Trophoblast cell (in vitro differentiated cells and primary cell): ENCODE data around the gene TBC1D22A.
A peak's percentile ranks its signal among the peaks of the same experiment; 100 is the strongest.

Experiments
- DNase-seq, 2 donors: peaks; one replicate each; pipeline ENCODE4 v3.0.0-alpha.2; 2016
- H2AFZ ChIP-seq: 2 replicates; pipeline ENCODE4 v1.6.1; 2013; ENCODE audit warnings: low read length, moderate library complexity, mild to moderate bottlenecking; ENCODE audit not compliant: insufficient read depth, poor library complexity
- H2AK5ac ChIP-seq: 2 replicates; pipeline ENCODE4 v1.6.1; 2013; ENCODE audit warnings: mild to moderate bottlenecking, low read length
- H2BK120ac ChIP-seq: 2 replicates; pipeline ENCODE4 v1.6.1; 2013; ENCODE audit warnings: low read length, mild to moderate bottlenecking, moderate library complexity; ENCODE audit not compliant: insufficient read depth, poor library complexity
- H2BK12ac ChIP-seq: 2 replicates; pipeline ENCODE4 v1.6.1; 2013; ENCODE audit warnings: mild to moderate bottlenecking, low read length, moderate library complexity
- H2BK5ac ChIP-seq: 2 replicates; pipeline ENCODE4 v1.6.1; 2013; ENCODE audit warnings: low read length, low read depth, moderate library complexity, mild to moderate bottlenecking; ENCODE audit not compliant: poor library complexity
- H3K14ac ChIP-seq: 2 replicates; pipeline ENCODE4 v1.6.1; 2013; ENCODE audit warnings: mild to moderate bottlenecking, low read length
- H3K18ac ChIP-seq: 2 replicates; pipeline ENCODE4 v1.6.1; 2013; ENCODE audit warnings: mild to moderate bottlenecking, low read length
- H3K23ac ChIP-seq: 2 replicates; pipeline ENCODE4 v1.6.1; 2013; ENCODE audit warnings: low read length
- H3K27ac ChIP-seq: 2 replicates; pipeline ENCODE4 v1.5.1; 2013; ENCODE audit warnings: low read depth, mild to moderate bottlenecking, inconsistent platforms, low read length, moderate library complexity
- H3K27me3 ChIP-seq: 2 replicates; pipeline ENCODE4 v1.6.1; 2013; ENCODE audit warnings: inconsistent platforms, mild to moderate bottlenecking, low read length, moderate library complexity; ENCODE audit not compliant: insufficient read depth
- H3K36me3 ChIP-seq, 2 experiments: 1 replicate in 1 of 2; 2 replicates in 1 of 2; pipeline ENCODE4 v1.6.1; 2013; ENCODE audit warnings: low read length in 2 of 2, mild to moderate bottlenecking in 2 of 2, moderate library complexity in 1 of 2; ENCODE audit not compliant: insufficient read depth in 2 of 2, control insufficient read depth in 1 of 2
- H3K4ac ChIP-seq: 2 replicates; pipeline ENCODE4 v1.6.1; 2013; ENCODE audit warnings: low read depth, mild to moderate bottlenecking, low read length, moderate library complexity
- H3K4me1 ChIP-seq, 2 experiments: 1 replicate in 1 of 2; 2 replicates in 1 of 2; pipeline ENCODE4 v1.6.1; 2013; ENCODE audit warnings: low read length in 2 of 2, mild to moderate bottlenecking in 2 of 2, moderate library complexity in 1 of 2; ENCODE audit not compliant: insufficient read depth in 2 of 2, control insufficient read depth in 1 of 2
- H3K4me2 ChIP-seq: 2 replicates; pipeline ENCODE4 v1.6.1; 2013; ENCODE audit warnings: inconsistent platforms, mild to moderate bottlenecking, low read length, moderate library complexity
- H3K4me3 ChIP-seq: 2 replicates; pipeline ENCODE4 v1.5.1; 2013; ENCODE audit warnings: mild to moderate bottlenecking, low read depth, low read length, inconsistent platforms
- H3K79me1 ChIP-seq: one replicate; pipeline ENCODE4 v1.6.1; 2013; ENCODE audit warnings: low read length
- H3K79me2 ChIP-seq: 2 replicates; pipeline ENCODE4 v1.6.1; 2013; ENCODE audit warnings: low read length, mild to moderate bottlenecking; ENCODE audit not compliant: control insufficient read depth, insufficient read depth, poor library complexity
- H3K9ac ChIP-seq: 2 replicates; pipeline ENCODE4 v1.6.1; 2013; ENCODE audit warnings: mild to moderate bottlenecking, low read length
- H3K9me3 ChIP-seq: 2 replicates; pipeline ENCODE4 v1.6.1; 2013; ENCODE audit warnings: low read depth, mild to moderate bottlenecking, control low read depth, inconsistent platforms, low read length; ENCODE audit not compliant: insufficient read depth
- H4K12ac ChIP-seq: 2 replicates; pipeline ENCODE4 v1.6.1; 2013; ENCODE audit warnings: low read depth, mild to moderate bottlenecking, low read length, moderate library complexity
- H4K8ac ChIP-seq: 2 replicates; pipeline ENCODE4 v1.6.1; 2013; ENCODE audit warnings: low read depth, mild to moderate bottlenecking, low read length, moderate library complexity
- H4K91ac ChIP-seq: one replicate; pipeline ENCODE4 v1.6.1; 2013; ENCODE audit warnings: low read depth, mild to moderate bottlenecking, low read length, moderate library complexity
- WGBS: extraction: QIAGEN DNeasy Blood & Tissue Kit; methylation state at CpG from one replicate; pipeline ENCODE4 v1.1.7; 2013; ENCODE audit warnings: missing lambda C conversion rate; ENCODE audit not compliant: insufficient read length, insufficient coverage; ENCODE audit errors: extremely low coverage; 5-methylcytosine and 5-hydroxymethylcytosine counted together

Gene TBC1D22A

DNA sequence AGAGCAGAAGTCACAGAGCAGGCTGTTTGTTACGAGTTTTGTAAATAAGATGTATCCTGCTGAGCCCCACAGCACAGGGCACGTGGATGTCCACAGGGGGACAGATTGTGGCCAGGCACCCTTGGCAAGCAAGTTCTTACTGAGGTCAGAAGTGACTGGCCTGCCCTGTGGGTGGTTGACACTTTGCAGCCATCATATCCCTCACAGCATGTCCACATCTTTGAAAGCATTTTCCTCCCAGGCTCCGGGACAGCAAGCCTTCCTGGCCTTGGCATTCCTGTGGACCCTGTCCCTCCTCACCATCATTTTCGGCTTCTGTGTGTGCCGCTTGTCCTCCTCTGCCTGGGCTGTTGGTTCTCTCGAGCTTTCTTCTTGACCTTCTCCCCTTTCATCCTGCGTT lies 189.5 kb downstream of the TBC1D22A start:
- no peak overlapping the region for H3K4me3 ChIP-seq
- no peak overlapping the region for H3K18ac ChIP-seq
- no peak overlapping the region for H3K27ac ChIP-seq
- H3K4ac ChIP-seq: no peak overlapping the region
- no peak overlapping the region for H3K23ac ChIP-seq
- no peak overlapping the region for H4K8ac ChIP-seq
- H2BK5ac ChIP-seq: no peak overlapping the region
- H3K79me1 ChIP-seq: no peaks in the 10 kb centered on the region
- H2AFZ ChIP-seq: no peak overlapping the region
- H3K4me2 ChIP-seq: no peak overlapping the region
- no peak overlapping the region for H4K91ac ChIP-seq
- no peaks in the 10 kb centered on the region for H3K4me1 ChIP-seq
- no peak overlapping the region for H3K9ac ChIP-seq
- H4K12ac ChIP-seq: peak overlapping the region; percentile 25
- no peak for DNase-seq
- no peak overlapping the region for H2BK120ac ChIP-seq
- WGBS: no CpG with 5 or more reads among the region's 7 CpGs
- H3K27me3 ChIP-seq: no peaks in the 10 kb centered on the region
- H2AK5ac ChIP-seq: no peak overlapping the region
- H3K9me3 ChIP-seq: no peaks in the 10 kb centered on the region
- no peak overlapping the region for H2BK12ac ChIP-seq
- no peak overlapping the region for H3K14ac ChIP-seq
- peaks cover 2 to 4% of the 10 kb centered on the region in 2 experiments for H3K36me3 ChIP-seq
- H3K79me2 ChIP-seq: no peaks in the 10 kb centered on the region

- Histone ChIP-seq H3K79me2 (no peaks in the 10 kb centered on the region), H3K27me3 (no peaks in the 10 kb centered on the region), H4K8ac (no peak overlapping the region), H3K9ac (no peak overlapping the region), H3K14ac (no peak overlapping the region), H2BK5ac (no peak overlapping the region), H3K4me2 (no peak overlapping the region), H2BK120ac (no peak overlapping the region), H3K4ac (no peak overlapping the region), H3K9me3 (no peaks in the 10 kb centered on the region), H2AFZ (no peak overlapping the region), H3K18ac (no peak overlapping the region), H4K12ac (no peak overlapping the region), H3K27ac (no peak overlapping the region), H3K23ac (no peak overlapping the region), H3K4me3 (no peak overlapping the region), H3K79me1 (no peaks in the 10 kb centered on the region), H3K36me3 (no peaks in the 10 kb centered on the region), H2BK12ac (no peak overlapping the region), H4K91ac (no peak overlapping the region), H2AK5ac (no peak overlapping the region), H3K4me1 (no peaks in the 10 kb centered on the region)
- no CpG with 5 or more reads among the region's 18 CpGs for WGBS
- DNase-seq: no peak
Measured at GRCh38 chr22:46953968-46954765, 191.7 kb downstream of the TBC1D22A start.

GRCh38 chr22:46954781-46955180 lies 192.3 kb downstream of the TBC1D22A start:
- no peak overlapping the region for H2BK12ac ChIP-seq
- H3K79me2 ChIP-seq: no peaks in the 10 kb centered on the region
- no peak overlapping the region for H4K91ac ChIP-seq
- H4K8ac ChIP-seq: no peak overlapping the region
- H2AFZ ChIP-seq: no peak overlapping the region
- WGBS: no CpG with 5 or more reads among the region's 7 CpGs
- H3K23ac ChIP-seq: no peak overlapping the region
- no peak overlapping the region for H3K4me3 ChIP-seq
- no peak overlapping the region for H2BK120ac ChIP-seq
- no peak overlapping the region for H2BK5ac ChIP-seq
- H3K14ac ChIP-seq: no peak overlapping the region
- H3K4me2 ChIP-seq: no peak overlapping the region
- H3K27ac ChIP-seq: no peak overlapping the region
- no peaks in the 10 kb centered on the region for H3K36me3 ChIP-seq
- no peaks in the 10 kb centered on the region for H3K4me1 ChIP-seq
- no peak overlapping the region for H4K12ac ChIP-seq
- H2AK5ac ChIP-seq: no peak overlapping the region
- H3K79me1 ChIP-seq: no peaks in the 10 kb centered on the region
- H3K9me3 ChIP-seq: no peaks in the 10 kb centered on the region
- no peaks in the 10 kb centered on the region for H3K27me3 ChIP-seq
- no peak overlapping the region for H3K4ac ChIP-seq
- DNase-seq: no peak
- H3K9ac ChIP-seq: no peak overlapping the region
- no peak overlapping the region for H3K18ac ChIP-seq

- H3K4ac ChIP-seq: no peak overlapping the region
- H3K27me3 ChIP-seq: no peaks in the 10 kb centered on the region
- H2BK5ac ChIP-seq: no peak overlapping the region
- H2BK120ac ChIP-seq: no peak overlapping the region
- no peaks in the 10 kb centered on the region for H3K4me1 ChIP-seq
- H3K4me3 ChIP-seq: no peak overlapping the region
- H3K9me3 ChIP-seq: no peaks in the 10 kb centered on the region
- no CpG with 5 or more reads among the region's 19 CpGs for WGBS
- H4K91ac ChIP-seq: no peak overlapping the region
- H3K9ac ChIP-seq: no peak overlapping the region
- H3K36me3 ChIP-seq: no peaks in the 10 kb centered on the region
- no peaks in the 10 kb centered on the region for H3K79me2 ChIP-seq
- H3K23ac ChIP-seq: no peak overlapping the region
- no peak overlapping the region for H2AFZ ChIP-seq
- H3K4me2 ChIP-seq: no peak overlapping the region
- no peak overlapping the region for H3K14ac ChIP-seq
- no peak overlapping the region for H4K8ac ChIP-seq
- no peaks in the 10 kb centered on the region for H3K79me1 ChIP-seq
- H2AK5ac ChIP-seq: no peak overlapping the region
- no peak overlapping the region for H3K18ac ChIP-seq
- no peak overlapping the region for H2BK12ac ChIP-seq
- no peak overlapping the region for H3K27ac ChIP-seq
- DNase-seq: no peak
- no peak overlapping the region for H4K12ac ChIP-seq
Measured at GRCh38 chr22:46956498-46957215, 194.2 kb downstream of the TBC1D22A start.
